Neutrophil (primary cell): Measurements from ENCODE around the gene CTNNBL1.

Experiments used
- H3K27ac ChIP-seq: fragments of 200-600 bp; sonication (generic); 2 replicates; pipeline ENCODE4 v1.5.1; 2016; ENCODE audit warnings: mild to moderate bottlenecking, moderate library complexity
- H3K27me3 ChIP-seq: fragments of 200-600 bp; sonication (generic); 2 replicates; pipeline ENCODE4 v1.6.0; 2016; ENCODE audit warnings: mild to moderate bottlenecking
- H3K36me3 ChIP-seq: fragments of 200-600 bp; sonication (generic); 2 replicates; pipeline ENCODE4 v1.5.1; 2017
- H3K4me1 ChIP-seq, 2 experiments: fragments of 200-600 bp in 1 of 2; sonication (generic) in 1 of 2; 1 replicate in 1 of 2; 2 replicates in 1 of 2; pipeline versions ENCODE4 v1.5.1 to v1.6.1; 2013 to 2016; ENCODE audit warnings: low read depth in 1 of 2, low read length in 1 of 2, mild to moderate bottlenecking in 1 of 2, moderate library complexity in 1 of 2; ENCODE audit not compliant: control insufficient read depth in 1 of 2, insufficient read depth in 1 of 2
- H3K4me3 ChIP-seq, 2 experiments: fragments of 200-600 bp in 1 of 2; sonication (generic) in 1 of 2; 1 replicate in 1 of 2; 2 replicates in 1 of 2; pipeline ENCODE4 v1.5.1; 2013 to 2016; ENCODE audit warnings: low read depth in 1 of 2, low read length in 1 of 2, mild to moderate bottlenecking in 1 of 2, moderate library complexity in 1 of 2
- H3K9me3 ChIP-seq: fragments of 200-600 bp; sonication (generic); 2 replicates; pipeline ENCODE4 v1.5.1; 2016
- CTCF ChIP-seq: fragments of 200-600 bp; sonication (generic); IDR thresholded peaks from 2 replicates; pipeline ENCODE4 v1.5.1; 2016; ENCODE audit warnings: antibody characterized with exemption

CTNNBL1 gene

GRCh38 chr20:37903317-37904007, 209.6 kb downstream of the CTNNBL1 start:
- Histone ChIP-seq H3K9me3 (no peaks in the 10 kb centered on the region), H3K4me3 (no peak overlapping the region), H3K27ac (no peak overlapping the region), H3K36me3 (no peaks in the 10 kb centered on the region), H3K4me1 (no peaks in the 10 kb centered on the region), H3K27me3 (peaks cover 100% of the 10 kb centered on the region)
- TF ChIP-seq CTCF = no peak

GRCh38 chr20:37904008-37904642, 210.3 kb downstream of the CTNNBL1 start:
- H3K4me3 ChIP-seq = no peak overlapping the region
- H3K9me3 ChIP-seq = no peaks in the 10 kb centered on the region

GRCh38 chr20:37904845-37905373, 211.1 kb downstream of the CTNNBL1 start:
- H3K9me3 ChIP-seq = no peaks in the 10 kb centered on the region
- TF ChIP-seq CTCF = no peak
- H3K4me3 ChIP-seq = no peak overlapping the region
- H3K27me3 ChIP-seq = peaks cover 99% of the 10 kb centered on the region
- no peaks in the 10 kb centered on the region for H3K4me1 ChIP-seq
- H3K36me3 ChIP-seq = no peaks in the 10 kb centered on the region
- H3K27ac ChIP-seq = no peak overlapping the region

More at GRCh38 chr20:37904008-37904642, 210.3 kb downstream of the CTNNBL1 start:
- no peak for TF ChIP-seq CTCF
- Histone ChIP-seq H3K36me3 (no peaks in the 10 kb centered on the region), H3K27me3 (peaks cover 100% of the 10 kb centered on the region), H3K27ac (no peak overlapping the region), H3K4me1 (no peaks in the 10 kb centered on the region)

- no peaks in the 10 kb centered on the region for H3K4me1 ChIP-seq
- H3K36me3 ChIP-seq = no peaks in the 10 kb centered on the region
- H3K4me3 ChIP-seq = no peak overlapping the region
- no peaks in the 10 kb centered on the region for H3K9me3 ChIP-seq
- TF ChIP-seq CTCF = no peak
- peaks cover 99% of the 10 kb centered on the region for H3K27me3 ChIP-seq
- H3K27ac ChIP-seq = no peak overlapping the region
These were observed 212.1 kb downstream of the CTNNBL1 start for GRCh38 chr20:37905671-37906613.

GRCh38 chr20:37907330-37907676, 213.5 kb downstream of the CTNNBL1 start:
- H3K36me3 ChIP-seq = no peaks in the 10 kb centered on the region
- no peak overlapping the region for H3K27ac ChIP-seq
- no peak for TF ChIP-seq CTCF
- no peak overlapping the region for H3K4me3 ChIP-seq
- H3K4me1 ChIP-seq = no peaks in the 10 kb centered on the region
- H3K27me3 ChIP-seq = peaks cover 98% of the 10 kb centered on the region
- no peaks in the 10 kb centered on the region for H3K9me3 ChIP-seq
